ENCODE results near the gene KIAA1328. TPM values are rescaled to one million over a fixed set of nuclear protein-coding genes. Genes with fewer than 3 reads are reported as not detected.

Gene KIAA1328
- total and polyA plus RNA-seq, 2 experiments from 2014 or later = 3.5 to 3.9 TPM

GRCh38 chr18:37222999-37223378 lies 394.1 kb downstream of the KIAA1328 start:
- Histone ChIP-seq H3K9me2 (ENCODE audit: insufficient read depth) (no peaks in the 10 kb centered on the region), H3K4me1 (ENCODE audit: insufficient read depth) (no peaks in the 10 kb centered on the region), H3K9me3 (ENCODE audit: low read depth) (no peaks in the 10 kb centered on the region), H3K27ac (no peak overlapping the region), H3K9ac (no peak overlapping the region), H3K4me3 (no peak overlapping the region), H2AFZ (no peak overlapping the region), H4K20me1 (ENCODE audit: insufficient read depth) (no peaks in the 10 kb centered on the region), H3K4me2 (ENCODE audit: unreplicated experiment) (no peak overlapping the region), H3K27me3 (replicated peaks; ENCODE audit: insufficient read depth) (no peaks in the 10 kb centered on the region), H3F3A (ENCODE audit: insufficient read depth) (no peaks in the 10 kb centered on the region), H3K36me3 (ENCODE audit: low read depth) (no peaks in the 10 kb centered on the region), H3K79me2 (ENCODE audit: insufficient read depth) (no peaks in the 10 kb centered on the region)
- no peak for DNase-seq
- TF ChIP-seq EZH2phosphoT487 (IDR thresholded peaks at IDR 0.05; ENCODE audit: insufficient read depth, low read depth) (no peak), EZH2 (IDR thresholded peaks at IDR 0.05; ENCODE audit: insufficient read depth, poor library complexity, severe bottlenecking) (no peak)
- in situ Hi-C loops (cut with MboI) = no loop called here
- 57 to 58% methylated on average over 5 of the region's 5 CpGs for WGBS, 2 experiments (ENCODE audit: low coverage in 1 of 2, low lambda C conversion rate in 2 of 2, missing lambda C conversion rate in 2 of 2)

GRCh38 chr18:37225279-37225678 lies 396.4 kb downstream of the KIAA1328 start:
- WGBS, 2 experiments (ENCODE audit: low coverage in 1 of 2, low lambda C conversion rate in 2 of 2, missing lambda C conversion rate in 2 of 2) = 66 to 70% methylated on average over 4 of the region's 4 CpGs
- no peak for DNase-seq
- no peak overlapping the region for H3K9ac ChIP-seq
- no peaks in the 10 kb centered on the region for H3K36me3 ChIP-seq (ENCODE audit: low read depth)
- H3K4me1 ChIP-seq (ENCODE audit: insufficient read depth) = no peaks in the 10 kb centered on the region
- no peaks in the 10 kb centered on the region for H3K27me3 ChIP-seq (replicated peaks; ENCODE audit: insufficient read depth)
- H3K79me2 ChIP-seq (ENCODE audit: insufficient read depth) = no peaks in the 10 kb centered on the region
- TF ChIP-seq EZH2phosphoT487 (IDR thresholded peaks at IDR 0.05; ENCODE audit: insufficient read depth, low read depth) = no peak
- no peak for TF ChIP-seq EZH2 (IDR thresholded peaks at IDR 0.05; ENCODE audit: insufficient read depth, poor library complexity, severe bottlenecking)
- H3K27ac ChIP-seq = no peak overlapping the region
- H4K20me1 ChIP-seq (ENCODE audit: insufficient read depth) = no peaks in the 10 kb centered on the region
- no peaks in the 10 kb centered on the region for H3K9me3 ChIP-seq (ENCODE audit: low read depth)
- no peaks in the 10 kb centered on the region for H3K9me2 ChIP-seq (ENCODE audit: insufficient read depth)
- in situ Hi-C loops (cut with MboI) = no loop called here
- no peaks in the 10 kb centered on the region for H3F3A ChIP-seq (ENCODE audit: insufficient read depth)
- no peak overlapping the region for H3K4me2 ChIP-seq (ENCODE audit: unreplicated experiment)
- H3K4me3 ChIP-seq = no peak overlapping the region
- no peak overlapping the region for H2AFZ ChIP-seq

DNA sequence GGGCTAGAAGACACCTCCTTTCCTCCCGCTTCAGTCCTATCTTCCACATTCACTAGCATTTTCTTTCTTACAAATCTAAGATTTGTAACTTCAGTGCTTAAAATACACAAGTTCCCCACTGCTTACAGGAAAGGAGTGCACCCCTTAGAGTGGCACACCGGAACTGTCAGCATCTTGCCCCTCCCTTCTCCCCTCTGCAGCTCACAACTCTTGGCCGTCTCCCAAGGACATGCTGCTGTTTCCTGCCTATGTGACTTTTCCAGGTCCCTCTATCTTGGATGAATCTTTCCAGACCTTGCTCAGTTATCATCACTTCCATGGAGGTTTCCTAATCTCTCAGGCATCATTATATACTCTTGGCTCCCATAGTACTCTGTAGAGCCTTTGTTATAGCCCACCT lies 401.8 kb downstream of the KIAA1328 start:
- no peak overlapping the region for H3K4me3 ChIP-seq
- no peaks in the 10 kb centered on the region for H3K79me2 ChIP-seq (ENCODE audit: insufficient read depth)
- H3K4me1 ChIP-seq (ENCODE audit: insufficient read depth) = no peaks in the 10 kb centered on the region
- no peak for TF ChIP-seq EZH2phosphoT487 (IDR thresholded peaks at IDR 0.05; ENCODE audit: insufficient read depth, low read depth)
- TF ChIP-seq EZH2 (IDR thresholded peaks at IDR 0.05; ENCODE audit: insufficient read depth, poor library complexity, severe bottlenecking) = no peak
- no peak overlapping the region for H2AFZ ChIP-seq
- H3K4me2 ChIP-seq (ENCODE audit: unreplicated experiment) = no peak overlapping the region
- no peaks in the 10 kb centered on the region for H3K9me3 ChIP-seq (ENCODE audit: low read depth)
- no peak overlapping the region for H3K27ac ChIP-seq
- H4K20me1 ChIP-seq (ENCODE audit: insufficient read depth) = no peaks in the 10 kb centered on the region
- no peaks in the 10 kb centered on the region for H3K9me2 ChIP-seq (ENCODE audit: insufficient read depth)
- H3F3A ChIP-seq (ENCODE audit: insufficient read depth) = no peaks in the 10 kb centered on the region
- in situ Hi-C loops (cut with MboI) = no loop called here
- no peak overlapping the region for H3K9ac ChIP-seq
- WGBS, 2 experiments (ENCODE audit: low coverage in 1 of 2, low lambda C conversion rate in 2 of 2, missing lambda C conversion rate in 2 of 2) = 36 to 39% methylated on average over 3 of the region's 3 CpGs
- H3K27me3 ChIP-seq (replicated peaks; ENCODE audit: insufficient read depth) = no peaks in the 10 kb centered on the region
- no peak for DNase-seq
- no peaks in the 10 kb centered on the region for H3K36me3 ChIP-seq (ENCODE audit: low read depth)

GRCh38 chr18:37231251-37231650 lies 402.3 kb downstream of the KIAA1328 start:
- H3K9ac ChIP-seq = no peak overlapping the region
- no peaks in the 10 kb centered on the region for H3K27me3 ChIP-seq (replicated peaks; ENCODE audit: insufficient read depth)
- no peaks in the 10 kb centered on the region for H3K36me3 ChIP-seq (ENCODE audit: low read depth)
- 50 to 57% methylated on average over 3 of the region's 3 CpGs for WGBS, 2 experiments (ENCODE audit: low coverage in 1 of 2, low lambda C conversion rate in 2 of 2, missing lambda C conversion rate in 2 of 2)
- TF ChIP-seq EZH2 (IDR thresholded peaks at IDR 0.05; ENCODE audit: insufficient read depth, poor library complexity, severe bottlenecking) (no peak), EZH2phosphoT487 (IDR thresholded peaks at IDR 0.05; ENCODE audit: insufficient read depth, low read depth) (no peak)
- H4K20me1 ChIP-seq (ENCODE audit: insufficient read depth) = no peaks in the 10 kb centered on the region
- H2AFZ ChIP-seq = no peak overlapping the region
- H3K27ac ChIP-seq = no peak overlapping the region
- H3F3A ChIP-seq (ENCODE audit: insufficient read depth) = no peaks in the 10 kb centered on the region
- no peak overlapping the region for H3K4me2 ChIP-seq (ENCODE audit: unreplicated experiment)
- H3K4me1 ChIP-seq (ENCODE audit: insufficient read depth) = no peaks in the 10 kb centered on the region
- H3K9me3 ChIP-seq (ENCODE audit: low read depth) = no peaks in the 10 kb centered on the region
- DNase-seq = no peak
- H3K9me2 ChIP-seq (ENCODE audit: insufficient read depth) = no peaks in the 10 kb centered on the region
- in situ Hi-C loops (cut with MboI) = no loop called here
- H3K4me3 ChIP-seq = no peak overlapping the region
- no peaks in the 10 kb centered on the region for H3K79me2 ChIP-seq (ENCODE audit: insufficient read depth)

DNA sequence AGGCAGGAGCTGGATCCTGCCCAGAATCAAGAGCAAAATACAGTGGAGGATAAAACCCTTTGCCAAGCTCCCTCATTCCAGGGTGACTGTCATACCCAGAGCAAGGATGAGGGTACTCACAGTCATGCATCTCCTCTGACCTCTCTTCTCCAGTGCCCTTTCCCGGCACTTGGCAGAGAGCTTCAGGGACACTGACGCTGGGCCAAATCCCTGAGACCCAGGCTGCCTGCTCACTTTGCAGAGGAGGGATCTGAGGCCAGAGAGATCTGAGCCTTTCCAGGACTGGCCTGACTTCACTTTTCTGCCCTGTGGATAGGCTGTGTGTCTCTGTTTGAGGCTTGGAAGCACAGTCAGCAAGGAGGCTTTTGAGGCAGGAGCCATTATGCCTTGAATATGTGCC lies 406.7 kb downstream of the KIAA1328 start:
- in situ Hi-C loops (cut with MboI) = no loop called here
- DNase-seq = no peak
- H3K4me1 ChIP-seq (ENCODE audit: insufficient read depth) = no peaks in the 10 kb centered on the region
- H3K9me3 ChIP-seq (ENCODE audit: low read depth) = no peaks in the 10 kb centered on the region
- no peaks in the 10 kb centered on the region for H3K36me3 ChIP-seq (ENCODE audit: low read depth)
- H4K20me1 ChIP-seq (ENCODE audit: insufficient read depth) = no peaks in the 10 kb centered on the region
- no peak overlapping the region for H3K9ac ChIP-seq
- no peak overlapping the region for H2AFZ ChIP-seq
- no peaks in the 10 kb centered on the region for H3K9me2 ChIP-seq (ENCODE audit: insufficient read depth)
- H3K4me2 ChIP-seq (ENCODE audit: unreplicated experiment) = no peak overlapping the region
- 75 to 85% methylated on average over 2 of the region's 2 CpGs for WGBS, 2 experiments (ENCODE audit: low coverage in 1 of 2, low lambda C conversion rate in 2 of 2, missing lambda C conversion rate in 2 of 2)
- H3K4me3 ChIP-seq = no peak overlapping the region
- H3K79me2 ChIP-seq (ENCODE audit: insufficient read depth) = no peaks in the 10 kb centered on the region
- no peaks in the 10 kb centered on the region for H3F3A ChIP-seq (ENCODE audit: insufficient read depth)
- TF ChIP-seq EZH2phosphoT487 (IDR thresholded peaks at IDR 0.05; ENCODE audit: insufficient read depth, low read depth) = no peak
- no peak for TF ChIP-seq EZH2 (IDR thresholded peaks at IDR 0.05; ENCODE audit: insufficient read depth, poor library complexity, severe bottlenecking)
- H3K27ac ChIP-seq = no peak overlapping the region
- H3K27me3 ChIP-seq (replicated peaks; ENCODE audit: insufficient read depth) = 0 out of 2 replicates have a peak, but pooled peaks cover 2% of the 10 kb centered on the region
